Endometrium (tissue), 2 donors: Measurements from ENCODE around the gene PLCB2.

Source experiments
- FAIRE-seq: peaks from 2 replicates; lab custom pipeline; 2012; peaks lifted over from hg19 to GRCh38; lab: Jason Lieb, UNC
- donor health status: control.
- donor health status: control.

Gene PLCB2, protein sequence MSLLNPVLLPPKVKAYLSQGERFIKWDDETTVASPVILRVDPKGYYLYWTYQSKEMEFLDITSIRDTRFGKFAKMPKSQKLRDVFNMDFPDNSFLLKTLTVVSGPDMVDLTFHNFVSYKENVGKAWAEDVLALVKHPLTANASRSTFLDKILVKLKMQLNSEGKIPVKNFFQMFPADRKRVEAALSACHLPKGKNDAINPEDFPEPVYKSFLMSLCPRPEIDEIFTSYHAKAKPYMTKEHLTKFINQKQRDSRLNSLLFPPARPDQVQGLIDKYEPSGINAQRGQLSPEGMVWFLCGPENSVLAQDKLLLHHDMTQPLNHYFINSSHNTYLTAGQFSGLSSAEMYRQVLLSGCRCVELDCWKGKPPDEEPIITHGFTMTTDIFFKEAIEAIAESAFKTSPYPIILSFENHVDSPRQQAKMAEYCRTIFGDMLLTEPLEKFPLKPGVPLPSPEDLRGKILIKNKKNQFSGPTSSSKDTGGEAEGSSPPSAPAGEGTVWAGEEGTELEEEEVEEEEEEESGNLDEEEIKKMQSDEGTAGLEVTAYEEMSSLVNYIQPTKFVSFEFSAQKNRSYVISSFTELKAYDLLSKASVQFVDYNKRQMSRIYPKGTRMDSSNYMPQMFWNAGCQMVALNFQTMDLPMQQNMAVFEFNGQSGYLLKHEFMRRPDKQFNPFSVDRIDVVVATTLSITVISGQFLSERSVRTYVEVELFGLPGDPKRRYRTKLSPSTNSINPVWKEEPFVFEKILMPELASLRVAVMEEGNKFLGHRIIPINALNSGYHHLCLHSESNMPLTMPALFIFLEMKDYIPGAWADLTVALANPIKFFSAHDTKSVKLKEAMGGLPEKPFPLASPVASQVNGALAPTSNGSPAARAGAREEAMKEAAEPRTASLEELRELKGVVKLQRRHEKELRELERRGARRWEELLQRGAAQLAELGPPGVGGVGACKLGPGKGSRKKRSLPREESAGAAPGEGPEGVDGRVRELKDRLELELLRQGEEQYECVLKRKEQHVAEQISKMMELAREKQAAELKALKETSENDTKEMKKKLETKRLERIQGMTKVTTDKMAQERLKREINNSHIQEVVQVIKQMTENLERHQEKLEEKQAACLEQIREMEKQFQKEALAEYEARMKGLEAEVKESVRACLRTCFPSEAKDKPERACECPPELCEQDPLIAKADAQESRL

DNA sequence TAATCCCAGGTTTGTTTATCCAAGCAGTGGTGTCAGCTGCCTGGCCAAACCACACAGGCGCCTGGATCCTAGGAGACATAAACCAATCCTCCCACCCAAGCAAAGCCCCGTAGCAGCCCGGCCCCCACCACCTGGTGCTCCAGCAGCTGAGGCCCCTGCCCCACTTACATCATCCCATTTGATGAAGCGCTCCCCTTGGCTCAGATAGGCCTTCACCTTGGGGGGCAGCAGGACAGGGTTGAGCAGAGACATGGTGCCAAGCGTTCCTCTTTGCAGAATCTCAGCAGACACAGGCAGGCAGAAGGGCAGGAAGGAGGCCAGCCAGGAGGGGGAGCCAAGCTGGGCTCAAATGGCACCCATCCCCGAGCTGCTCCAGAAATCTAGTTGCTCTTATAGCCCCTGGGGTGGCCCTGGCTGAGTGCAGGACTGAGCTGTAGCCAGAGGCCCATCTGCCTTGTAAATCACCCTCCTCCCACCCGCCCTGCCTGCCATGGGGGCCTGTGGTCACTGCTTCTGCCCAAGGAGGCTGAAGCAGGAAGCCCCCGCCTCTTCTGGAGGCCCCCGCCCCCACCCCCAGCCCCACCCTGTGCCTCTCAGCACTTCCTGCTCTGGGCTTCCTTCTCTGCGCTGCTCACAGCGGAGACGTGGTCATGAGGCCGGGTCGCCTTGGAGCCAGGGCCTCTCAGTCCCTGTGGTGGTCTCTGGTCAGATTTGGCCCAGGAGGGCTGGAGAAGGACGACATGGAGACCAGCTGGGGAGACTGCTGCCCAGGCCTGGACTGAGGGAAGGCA, at the start of gene PLCB2:
PLCB2 (minus strand) TSS at position 515 of the 791 bp plus-strand sequence; CDS start at position 252, 263 bp downstream.
- no peak for FAIRE-seq

DNA sequence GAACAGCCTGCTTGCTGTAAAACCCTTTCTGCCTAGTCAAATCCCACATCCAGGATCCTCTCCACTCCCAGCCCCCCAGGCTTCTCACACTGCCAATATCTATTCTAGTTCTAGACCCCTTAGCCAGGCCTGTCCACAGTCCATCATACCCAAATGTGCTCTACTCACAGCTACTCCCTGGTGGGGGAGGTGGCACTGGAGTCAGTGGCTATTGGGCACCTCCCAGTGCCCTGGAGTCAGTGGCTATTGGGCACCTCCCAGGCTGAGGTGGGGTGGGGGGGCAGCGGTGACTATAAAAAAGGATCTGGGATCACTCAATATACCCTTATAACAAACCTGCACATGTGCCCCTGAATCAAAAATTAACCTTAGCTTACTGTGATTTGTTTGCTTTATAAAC, 49.5 kb upstream of the PLCB2 start:
- FAIRE-seq, result no peak

DNA sequence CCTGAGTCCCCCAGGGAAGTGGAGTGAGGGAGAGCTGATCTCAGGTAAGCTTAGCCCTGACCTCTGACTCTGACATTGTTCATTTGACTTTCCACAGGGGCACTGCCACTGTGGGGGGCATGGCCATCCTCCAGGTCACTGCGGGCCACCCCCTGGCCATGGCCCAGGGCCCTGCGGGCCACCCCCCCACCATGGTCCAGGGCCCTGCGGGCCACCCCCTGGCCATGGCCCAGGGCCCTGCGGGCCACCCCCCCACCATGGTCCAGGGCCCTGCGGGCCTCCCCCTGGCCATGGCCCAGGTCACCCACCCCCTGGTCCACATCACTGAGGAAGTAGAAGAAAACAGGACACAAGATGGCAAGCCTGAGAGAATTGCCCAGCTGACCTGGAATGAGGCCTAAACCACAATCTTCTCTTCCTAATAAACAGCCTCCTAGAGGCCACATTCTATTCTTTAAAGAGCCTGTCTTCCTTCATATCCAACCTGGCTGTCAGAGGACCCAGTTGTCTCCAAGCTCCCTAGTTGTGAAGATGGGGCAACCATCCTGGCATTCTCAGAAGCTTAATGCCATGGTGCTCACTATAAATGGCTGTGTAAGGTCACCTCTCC, 48.3 kb upstream of the PLCB2 start:
- FAIRE-seq, result no peak

DNA sequence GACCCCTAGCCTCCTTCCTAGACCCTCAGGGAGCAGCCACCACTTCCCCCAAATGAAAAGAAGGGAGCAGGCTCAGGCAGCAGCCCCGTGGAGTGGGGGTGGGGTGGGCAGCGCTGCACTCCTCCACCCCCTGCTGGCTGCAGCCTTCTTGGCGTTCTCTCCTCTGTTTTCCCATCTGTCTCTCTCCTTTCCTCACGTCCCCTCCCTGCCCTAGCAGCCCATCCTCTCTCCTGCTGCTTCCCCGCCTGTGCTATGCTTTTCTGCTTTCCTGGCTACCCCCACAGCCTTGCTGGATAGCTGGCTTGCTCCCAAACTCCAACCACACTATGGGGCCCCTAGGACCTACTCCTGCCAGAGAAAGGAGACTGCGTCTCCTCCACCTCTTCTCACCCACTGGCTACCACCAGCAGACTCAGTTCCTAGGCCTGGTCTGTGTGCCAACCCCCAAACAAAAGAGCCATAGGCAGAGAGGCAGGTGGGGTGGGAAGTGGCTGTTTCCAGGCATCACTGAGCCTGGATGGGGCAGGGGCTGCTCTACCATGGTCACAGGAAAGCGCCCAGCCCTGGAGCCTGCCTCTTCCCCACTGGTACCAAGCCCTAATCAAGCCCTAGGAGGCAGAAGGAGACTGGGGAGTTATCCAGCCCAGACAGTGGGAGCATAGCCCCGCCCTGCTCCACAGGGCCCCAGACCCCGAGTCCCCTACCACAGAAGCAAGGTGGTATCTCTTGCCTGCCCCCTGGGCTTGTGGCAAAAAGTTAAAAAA, 46.9 kb upstream of the PLCB2 start:
- FAIRE-seq, result no peak

DNA sequence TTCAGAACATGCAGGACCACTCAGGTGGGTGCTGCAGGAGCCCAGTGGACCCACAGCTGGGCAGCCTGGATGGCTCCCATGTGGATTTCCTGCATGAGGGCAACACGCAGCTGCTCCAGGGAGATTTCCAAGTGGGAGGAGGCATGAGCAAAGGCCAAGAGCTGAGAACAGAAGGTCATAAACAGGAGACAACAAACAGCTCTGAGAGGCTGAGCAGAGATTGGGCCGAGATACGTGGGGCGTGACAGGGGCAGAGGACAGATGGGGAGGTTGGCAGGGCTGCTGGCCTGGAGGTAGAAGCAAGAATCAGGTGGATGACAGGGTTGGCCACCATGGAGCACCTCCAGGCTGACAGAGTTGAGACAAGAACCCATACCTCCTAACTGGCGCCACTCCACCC, 46.0 kb upstream of the PLCB2 start:
- no peak for FAIRE-seq

DNA sequence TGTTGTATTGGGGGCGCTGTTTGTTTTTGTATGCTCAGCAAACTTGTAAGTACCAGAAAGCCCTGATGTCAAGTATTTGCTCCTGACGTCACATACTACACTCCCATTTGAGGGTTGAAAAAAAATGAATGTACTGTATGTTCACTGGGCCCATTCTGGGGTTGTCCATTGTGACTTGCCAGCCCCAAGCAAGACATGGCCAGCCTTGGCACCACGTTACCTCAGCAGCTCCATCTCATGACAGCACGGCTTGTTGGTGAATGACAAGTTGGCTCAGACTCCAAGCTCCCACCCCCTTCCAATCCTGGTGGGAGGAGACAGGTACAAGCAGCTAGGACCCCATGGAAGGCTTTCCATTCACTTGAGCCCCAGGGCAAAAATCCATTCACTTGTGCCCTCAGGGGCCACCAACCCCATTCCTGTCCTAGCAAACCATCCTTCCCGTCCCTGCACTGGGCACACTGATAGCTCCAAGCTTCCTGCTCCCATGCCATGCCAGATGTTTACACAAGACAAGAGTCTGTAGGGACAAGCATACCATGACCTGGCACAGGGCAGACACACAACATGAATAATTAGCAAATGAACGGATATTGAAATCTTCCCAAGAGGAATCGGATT, 44.7 kb upstream of the PLCB2 start:
- FAIRE-seq, result no peak

DNA sequence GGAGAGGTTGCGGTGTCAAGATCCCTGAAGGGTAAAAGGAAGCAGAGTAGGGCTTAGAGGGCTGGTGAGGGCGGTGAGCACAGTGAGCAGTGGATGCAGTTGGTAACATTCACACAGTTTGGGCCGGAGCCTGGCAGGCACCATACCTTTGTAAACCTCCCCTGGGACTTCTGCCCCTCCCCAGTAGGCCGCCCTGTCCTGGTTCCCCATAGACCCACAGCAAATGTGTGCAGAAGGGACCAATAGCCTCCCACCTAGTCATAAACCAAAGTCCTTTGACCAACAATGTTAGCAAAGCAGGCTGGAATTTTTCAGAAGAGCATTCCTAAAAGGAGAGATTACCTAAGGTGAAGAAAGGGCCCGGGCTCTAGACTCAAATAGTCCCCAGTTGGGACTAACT, 41.4 kb upstream of the PLCB2 start:
- no peak for FAIRE-seq

DNA sequence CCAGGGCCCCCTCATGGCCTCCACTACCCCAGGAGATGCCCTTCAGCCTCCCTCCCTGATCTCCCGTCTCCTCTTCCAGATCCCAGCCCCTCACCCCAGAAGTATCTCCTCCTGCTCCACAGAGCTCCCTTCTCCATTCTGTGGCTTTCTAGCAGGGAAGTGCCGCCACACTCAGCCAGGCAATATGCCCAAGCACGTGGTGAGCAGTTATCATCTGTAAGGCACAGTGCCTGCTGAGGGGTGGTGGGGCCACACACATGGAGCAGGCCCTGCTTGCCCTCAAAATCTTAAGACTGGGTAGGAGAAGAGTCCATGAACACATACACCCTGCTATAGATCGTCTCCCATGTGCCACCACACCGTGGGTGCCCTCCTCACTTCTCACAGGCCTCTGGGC, 40.7 kb upstream of the PLCB2 start:
- no peak for FAIRE-seq

DNA sequence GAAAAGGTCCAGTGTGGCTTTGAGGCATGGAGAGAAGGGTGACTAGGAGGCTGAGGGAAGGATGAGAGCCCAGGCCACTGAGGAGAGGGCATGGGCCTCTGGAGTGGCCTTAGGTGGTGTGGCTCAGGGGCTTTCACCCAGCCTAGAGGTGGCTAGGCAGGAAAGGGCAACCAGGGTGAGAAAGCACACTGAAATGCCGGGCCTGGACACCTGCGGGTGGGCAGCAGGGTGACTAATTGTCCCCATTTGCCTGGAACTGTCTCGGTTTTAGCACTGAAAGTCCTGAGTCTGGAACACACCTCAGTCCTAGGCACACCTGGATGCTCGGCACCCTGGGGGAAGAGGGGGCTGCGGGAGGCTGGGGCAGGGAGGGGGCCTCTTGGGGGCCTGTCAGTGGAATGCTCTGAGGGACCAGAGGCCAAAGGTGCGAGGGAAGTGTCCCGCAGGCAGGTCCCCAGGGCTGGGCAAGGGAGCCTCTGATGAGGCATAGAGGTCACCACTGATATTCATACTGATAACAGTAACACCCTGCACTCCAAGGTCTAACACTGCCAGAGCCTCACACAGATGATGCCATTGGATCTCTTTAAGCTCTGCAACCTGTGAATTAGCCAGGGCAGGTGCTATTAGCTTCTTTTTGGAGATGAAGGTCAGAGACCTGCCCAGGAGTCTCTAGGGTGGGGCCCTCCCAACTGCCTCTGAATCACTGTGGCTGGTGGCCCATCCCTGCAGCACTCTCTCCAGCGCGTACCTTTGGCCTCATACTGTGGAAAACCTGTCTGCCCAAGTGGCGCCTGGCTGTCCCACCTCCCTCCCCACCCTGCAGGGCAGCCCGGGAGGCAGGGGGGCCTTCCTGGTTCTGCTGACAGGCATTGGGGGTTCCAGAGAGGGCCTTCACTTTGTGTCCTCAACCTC, 40.1 kb upstream of the PLCB2 start:
- no peak for FAIRE-seq

DNA sequence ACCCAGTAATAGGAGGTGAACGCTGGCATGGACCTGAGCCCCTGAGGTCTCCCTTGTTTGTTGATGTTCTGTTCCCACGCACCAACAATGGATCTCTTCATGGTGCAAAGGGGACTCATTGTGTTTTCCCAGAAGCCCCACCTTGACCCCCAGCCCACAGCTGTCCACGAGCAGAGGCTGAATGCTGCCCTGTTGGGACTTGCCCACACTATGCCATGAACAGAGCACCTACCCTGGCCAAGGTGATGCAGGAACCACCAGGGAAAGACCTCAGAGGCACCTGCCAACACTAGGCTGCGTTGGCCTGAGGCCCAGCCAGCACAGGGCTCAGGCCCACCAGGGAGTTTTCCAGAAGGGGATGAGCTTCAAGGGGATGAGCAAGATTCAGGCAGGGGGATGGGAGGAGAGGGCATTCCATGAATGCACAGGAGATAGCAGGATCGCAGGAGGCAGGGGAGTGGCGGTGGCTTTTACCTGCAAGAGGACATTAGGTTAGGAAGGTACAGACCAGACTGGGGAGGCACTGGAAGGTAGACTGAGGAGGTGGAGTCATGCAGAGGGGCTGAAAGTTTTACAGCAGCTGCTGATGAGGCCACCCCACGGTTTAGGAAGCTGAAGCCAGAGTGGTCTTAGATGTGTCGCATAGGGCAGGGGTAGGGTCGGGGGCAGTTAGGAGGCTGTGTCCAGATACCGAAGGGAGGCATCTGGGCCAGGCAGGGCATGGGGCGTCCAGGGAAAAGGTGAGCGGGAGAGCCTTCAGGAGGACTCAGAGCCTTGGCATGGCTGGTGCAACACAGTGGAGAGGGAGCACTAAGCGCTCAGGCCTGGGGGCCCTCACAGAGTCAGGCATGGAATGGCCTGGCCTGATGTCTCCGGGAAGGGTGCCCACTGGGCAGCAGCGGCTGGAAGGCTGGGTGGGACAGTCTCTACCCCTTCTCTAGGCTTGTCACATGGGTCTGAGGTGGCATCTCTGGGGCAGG, 39.1 kb upstream of the PLCB2 start:
- no peak for FAIRE-seq

DNA sequence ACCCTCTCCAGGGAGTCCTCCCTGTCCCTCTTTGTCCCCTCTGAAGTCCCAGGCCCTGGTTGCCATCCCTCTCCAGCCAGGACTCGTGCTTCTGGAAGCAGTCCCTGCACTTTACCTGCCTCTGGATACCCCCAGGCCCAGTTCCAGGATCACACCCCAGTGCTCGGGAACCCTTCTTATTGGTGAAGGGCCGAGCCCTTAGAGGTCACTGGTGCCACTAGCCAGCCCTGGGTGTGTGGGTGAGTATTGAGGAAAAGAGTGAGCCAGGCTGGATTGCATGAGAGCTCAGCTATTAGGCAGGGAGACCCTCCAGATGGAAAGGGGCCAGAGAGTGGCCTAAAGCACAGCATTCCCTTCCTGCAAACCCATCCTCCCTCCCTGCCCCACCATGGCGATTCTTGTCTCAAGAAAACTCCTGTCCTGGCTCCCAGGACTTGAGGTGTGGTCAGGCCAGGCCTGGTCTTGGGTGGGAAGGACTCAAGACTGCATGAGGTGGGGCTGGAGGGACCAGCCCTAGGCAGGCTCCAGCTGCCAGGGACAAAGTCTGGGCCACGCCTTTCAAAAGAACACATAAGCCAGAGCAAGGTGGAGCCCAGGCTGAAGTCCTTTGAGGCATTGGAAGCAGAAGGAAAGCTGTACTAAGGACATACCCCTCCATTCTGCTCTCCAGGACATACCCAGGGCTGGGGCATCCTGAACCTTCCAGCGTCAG, 38.3 kb upstream of the PLCB2 start:
- no peak for FAIRE-seq

DNA sequence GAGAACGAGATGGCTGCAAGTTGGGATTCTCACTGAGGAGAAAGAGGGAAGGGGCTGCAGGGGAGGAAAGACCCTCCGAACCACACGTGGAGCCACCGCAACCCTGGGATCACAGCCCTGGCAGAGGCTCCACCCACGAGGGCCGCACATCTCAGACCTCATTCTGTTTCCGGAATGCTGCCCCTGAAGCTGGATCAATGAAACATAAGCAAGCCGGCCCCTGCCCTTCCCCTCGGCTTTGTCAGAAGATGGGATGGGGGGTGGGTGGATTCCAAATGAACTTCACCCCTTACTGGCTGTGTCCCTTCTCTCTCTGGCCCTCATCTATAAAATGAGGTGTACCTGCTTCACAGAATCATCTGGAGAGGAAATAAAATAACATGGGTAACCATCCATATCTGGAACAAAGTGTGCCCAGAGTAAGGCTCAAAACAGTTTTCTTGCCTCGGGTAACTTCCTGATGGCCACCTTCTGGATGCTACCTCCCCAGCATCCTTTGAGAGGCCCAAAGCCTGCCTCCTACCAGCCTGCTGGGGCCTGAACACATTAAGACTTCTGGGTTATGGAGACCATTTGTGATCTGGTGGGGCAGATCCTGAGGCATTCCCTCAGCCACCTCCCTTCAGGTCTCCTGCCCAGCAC, 37.6 kb upstream of the PLCB2 start:
- no peak for FAIRE-seq

DNA sequence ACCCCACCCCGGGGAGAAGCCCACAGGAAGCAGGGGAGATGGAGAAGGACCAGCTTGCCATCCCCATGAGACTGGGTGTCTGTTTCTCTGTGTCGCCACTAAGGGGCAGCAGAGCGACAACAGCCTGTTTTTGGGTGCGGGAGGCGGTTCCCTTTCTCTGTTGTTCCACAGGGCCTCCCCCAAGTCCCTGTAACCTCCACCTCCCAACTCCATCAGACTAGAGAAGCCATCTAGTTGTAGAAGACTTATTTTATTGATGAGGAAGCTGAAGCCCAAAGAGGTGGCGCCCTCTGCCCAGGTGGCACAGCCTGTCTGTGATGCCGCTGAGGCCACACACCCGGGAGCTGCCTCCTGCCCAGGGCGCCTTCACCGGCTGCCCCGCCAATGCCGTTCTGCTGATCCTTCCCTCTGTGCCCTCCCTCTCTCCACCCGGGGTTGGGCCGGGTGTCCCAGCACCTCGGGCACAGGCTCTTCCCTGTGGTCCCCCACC, 36.9 kb upstream of the PLCB2 start:
- no peak for FAIRE-seq

DNA sequence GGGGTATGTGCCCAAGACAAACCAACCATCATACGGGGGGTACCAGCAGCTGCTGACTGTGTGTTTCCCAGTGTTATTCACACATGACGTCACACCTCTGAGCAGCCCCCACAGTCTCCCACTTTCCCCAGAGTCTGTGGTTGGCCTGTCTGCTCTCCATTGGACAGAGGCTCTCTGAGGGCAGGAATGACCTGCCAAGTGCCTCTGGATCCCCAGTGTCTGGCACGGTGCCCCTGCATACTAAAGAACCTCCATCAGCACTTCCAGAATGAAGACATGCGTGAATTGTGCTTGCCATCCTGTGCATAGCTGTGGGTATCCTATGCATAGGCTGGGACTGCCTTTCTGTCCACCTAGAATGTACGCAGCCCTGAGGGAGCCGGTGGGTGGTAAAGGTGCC, 36.5 kb upstream of the PLCB2 start:
- no peak for FAIRE-seq

DNA sequence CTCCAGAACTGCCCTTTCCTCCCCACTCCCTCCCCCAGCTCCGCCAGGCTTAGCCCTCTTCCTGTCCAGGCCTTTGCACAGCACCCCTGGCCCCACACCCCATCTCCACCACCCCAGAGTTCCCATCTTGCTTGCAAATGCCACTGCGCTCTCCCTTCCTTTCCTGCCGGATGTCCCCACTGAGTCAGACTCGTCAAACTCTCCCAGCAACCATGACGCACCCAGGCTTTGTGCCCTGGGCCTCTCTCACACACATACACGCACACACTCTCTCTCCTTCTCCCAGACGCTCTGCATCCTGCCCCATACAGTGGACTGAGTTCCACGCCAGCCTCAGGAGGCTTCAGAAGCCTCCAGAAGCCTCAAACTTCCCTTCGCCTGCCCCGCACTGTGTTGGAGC, 35.8 kb upstream of the PLCB2 start:
- no peak for FAIRE-seq
